OCI-LY1 (cell line): ENCODE measurements around the gene MCCC1.

Experiments
- H2AFZ ChIP-seq: fragments of 200-600 bp; sonication (generic), shearing (Covaris generic); 2 replicates; pipeline ENCODE4 v1.6.0; 2014; ENCODE audit warnings: antibody characterized with exemption, mild to moderate bottlenecking, low read length
- H3F3A ChIP-seq: fragments of 200-600 bp; sonication (generic), shearing (Covaris generic); 2 replicates; pipeline ENCODE4 v1.6.0; 2014; ENCODE audit warnings: mild to moderate bottlenecking, antibody characterized with exemption, low read length, moderate library complexity; ENCODE audit not compliant: insufficient read depth
- H3K27ac ChIP-seq: fragments of 200-600 bp; sonication (generic); 2 replicates; pipeline ENCODE4 v1.5.1; 2014; ENCODE audit warnings: low read length, mixed run types, mild to moderate bottlenecking, low read depth; ENCODE audit not compliant: poor library complexity, severe bottlenecking
- H3K27me3 ChIP-seq: fragments of 200-600 bp; sonication (generic); 2 replicates; pipeline ENCODE4 v1.6.0; 2014; ENCODE audit warnings: antibody characterized with exemption, mild to moderate bottlenecking, low read length, moderate library complexity; ENCODE audit not compliant: insufficient read depth
- H3K36me3 ChIP-seq: fragments of 200-600 bp; sonication (generic); 2 replicates; pipeline ENCODE4 v1.6.1; 2014; ENCODE audit warnings: mild to moderate bottlenecking, antibody characterized with exemption, low read length, moderate library complexity, mixed read lengths; ENCODE audit not compliant: insufficient read depth
- H3K4me1 ChIP-seq: fragments of 200-600 bp; sonication (generic); 2 replicates; pipeline ENCODE4 v1.5.1; 2014; ENCODE audit warnings: mild to moderate bottlenecking, low read length, moderate library complexity; ENCODE audit not compliant: insufficient read depth, severe bottlenecking
- H3K4me2 ChIP-seq: fragments of 200-600 bp; sonication (generic), shearing (Covaris generic); 2 replicates; pipeline ENCODE4 v1.6.1; 2014; ENCODE audit warnings: low read length
- H3K4me3 ChIP-seq: fragments of 200-600 bp; sonication (generic); 2 replicates; pipeline ENCODE4 v1.5.1; 2014; ENCODE audit warnings: low read length, low read depth, mild to moderate bottlenecking, mixed read lengths; ENCODE audit not compliant: poor library complexity, severe bottlenecking
- H3K79me2 ChIP-seq: fragments of 200-600 bp; shearing (Covaris generic); 2 replicates; pipeline ENCODE4 v1.6.1; 2016; ENCODE audit warnings: mixed run types, low read length, mixed read lengths; ENCODE audit not compliant: insufficient read depth
- H3K9ac ChIP-seq: fragments of 200-600 bp; sonication (generic), shearing (Covaris generic); 2 replicates; pipeline ENCODE4 v1.6.1; 2014; ENCODE audit warnings: mild to moderate bottlenecking, low read length, mixed read lengths
- H3K9me2 ChIP-seq: fragments of 200-600 bp; sonication (generic), shearing (Covaris generic); 2 replicates; pipeline ENCODE4 v1.6.1; 2014; ENCODE audit warnings: low read depth, mild to moderate bottlenecking, low read length, mixed read lengths
- H3K9me3 ChIP-seq: fragments of 200-600 bp; shearing (Covaris generic); 2 replicates; pipeline ENCODE4 v1.6.1; 2014; ENCODE audit warnings: low read length, mixed read lengths
- H4K20me1 ChIP-seq: fragments of 200-600 bp; sonication (generic), shearing (Covaris generic); 2 replicates; pipeline ENCODE4 v1.6.0; 2016; ENCODE audit warnings: mild to moderate bottlenecking, low read length; ENCODE audit not compliant: insufficient read depth
- EZH2 ChIP-seq: fragments of 200-600 bp; sonication (generic), shearing (Covaris generic); IDR thresholded peaks from 2 replicates; pipeline ENCODE4 v1.8.0; 2017; ENCODE audit warnings: borderline replicate concordance, mixed run types, mild to moderate bottlenecking, antibody characterized with exemption, low read length, moderate library complexity, mixed read lengths
- TF ChIP-seq, protein P1 (sequence below): fragments of 200-600 bp; sonication (generic), shearing (Covaris generic); IDR thresholded peaks from 2 replicates; pipeline ENCODE4 v1.5.1; 2017; ENCODE audit warnings: mild to moderate bottlenecking, antibody characterized with exemption, low read length, moderate library complexity, mixed read lengths

MCCC1 gene

DNA sequence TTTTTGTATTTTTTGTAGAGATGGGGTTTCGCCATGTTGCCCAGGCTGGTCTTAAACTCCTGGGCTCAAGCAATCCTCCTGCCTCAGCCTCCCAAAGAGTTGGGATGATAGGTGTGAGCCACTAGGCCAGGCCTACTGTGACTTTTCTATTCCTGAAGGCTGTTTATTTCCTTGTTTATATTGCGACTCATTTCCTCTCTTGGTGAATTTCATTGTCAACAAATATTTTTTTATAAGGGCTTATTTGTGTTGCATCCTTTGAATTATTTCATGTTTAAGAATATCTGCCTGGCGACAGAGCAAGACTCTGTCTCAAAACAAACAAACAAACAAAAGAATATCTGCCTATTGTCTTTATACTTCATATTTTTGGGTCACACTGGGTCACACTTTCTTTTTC, 29.4 kb upstream of the MCCC1 start:
- H3K27me3 ChIP-seq, result no peaks in the 10 kb centered on the region
- TF ChIP-seq, protein P1, sequence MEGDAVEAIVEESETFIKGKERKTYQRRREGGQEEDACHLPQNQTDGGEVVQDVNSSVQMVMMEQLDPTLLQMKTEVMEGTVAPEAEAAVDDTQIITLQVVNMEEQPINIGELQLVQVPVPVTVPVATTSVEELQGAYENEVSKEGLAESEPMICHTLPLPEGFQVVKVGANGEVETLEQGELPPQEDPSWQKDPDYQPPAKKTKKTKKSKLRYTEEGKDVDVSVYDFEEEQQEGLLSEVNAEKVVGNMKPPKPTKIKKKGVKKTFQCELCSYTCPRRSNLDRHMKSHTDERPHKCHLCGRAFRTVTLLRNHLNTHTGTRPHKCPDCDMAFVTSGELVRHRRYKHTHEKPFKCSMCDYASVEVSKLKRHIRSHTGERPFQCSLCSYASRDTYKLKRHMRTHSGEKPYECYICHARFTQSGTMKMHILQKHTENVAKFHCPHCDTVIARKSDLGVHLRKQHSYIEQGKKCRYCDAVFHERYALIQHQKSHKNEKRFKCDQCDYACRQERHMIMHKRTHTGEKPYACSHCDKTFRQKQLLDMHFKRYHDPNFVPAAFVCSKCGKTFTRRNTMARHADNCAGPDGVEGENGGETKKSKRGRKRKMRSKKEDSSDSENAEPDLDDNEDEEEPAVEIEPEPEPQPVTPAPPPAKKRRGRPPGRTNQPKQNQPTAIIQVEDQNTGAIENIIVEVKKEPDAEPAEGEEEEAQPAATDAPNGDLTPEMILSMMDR, result no peak
- no peak overlapping the region for H3K4me3 ChIP-seq
- peaks cover 10% of the 10 kb centered on the region; the same call in 1 of the 2 replicates for H3K9me3 ChIP-seq
- no peaks in the 10 kb centered on the region for H3F3A ChIP-seq
- no peak overlapping the region for H3K9ac ChIP-seq
- no peaks in the 10 kb centered on the region for H3K4me1 ChIP-seq
- H3K36me3 ChIP-seq, result no peaks in the 10 kb centered on the region
- H3K27ac ChIP-seq, result no peak overlapping the region
- no peak overlapping the region for H3K4me2 ChIP-seq
- no peaks in the 10 kb centered on the region for H3K79me2 ChIP-seq
- no peak overlapping the region for H2AFZ ChIP-seq
- H4K20me1 ChIP-seq, result no peaks in the 10 kb centered on the region
- no peaks in the 10 kb centered on the region for H3K9me2 ChIP-seq

DNA sequence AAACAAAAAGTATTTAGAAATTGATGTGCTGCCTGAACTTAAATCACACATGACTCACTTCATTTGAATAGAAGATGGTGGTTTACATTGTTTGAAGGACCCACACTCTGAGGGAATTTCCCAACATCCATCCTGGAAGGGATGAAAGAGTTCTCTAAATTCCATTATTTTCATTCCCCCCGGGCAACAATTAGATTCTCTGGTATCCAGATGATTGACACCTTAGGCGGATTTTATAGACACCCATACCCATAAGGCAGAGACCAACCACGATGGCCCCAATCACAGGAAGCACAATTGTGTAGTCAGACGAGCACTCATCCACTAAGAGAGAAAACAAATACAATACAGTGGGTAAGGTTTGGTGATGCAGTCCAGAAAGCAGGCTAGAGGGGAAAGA, 24.6 kb upstream of the MCCC1 start:
- Histone ChIP-seq H3K9me3 (peaks cover 2% of the 10 kb centered on the region; the same call in 1 of the 2 replicates), H3K4me2 (no peak overlapping the region), H3F3A (no peaks in the 10 kb centered on the region), H3K36me3 (no peaks in the 10 kb centered on the region), H3K79me2 (no peaks in the 10 kb centered on the region), H3K27ac (no peak overlapping the region), H3K9me2 (no peaks in the 10 kb centered on the region), H3K4me3 (no peak overlapping the region), H2AFZ (no peak overlapping the region), H3K9ac (no peak overlapping the region), H4K20me1 (no peaks in the 10 kb centered on the region), H3K27me3 (no peaks in the 10 kb centered on the region), H3K4me1 (no peaks in the 10 kb centered on the region)
- TF ChIP-seq EZH2, result no peak
- TF ChIP-seq, protein P1, result no peak

DNA sequence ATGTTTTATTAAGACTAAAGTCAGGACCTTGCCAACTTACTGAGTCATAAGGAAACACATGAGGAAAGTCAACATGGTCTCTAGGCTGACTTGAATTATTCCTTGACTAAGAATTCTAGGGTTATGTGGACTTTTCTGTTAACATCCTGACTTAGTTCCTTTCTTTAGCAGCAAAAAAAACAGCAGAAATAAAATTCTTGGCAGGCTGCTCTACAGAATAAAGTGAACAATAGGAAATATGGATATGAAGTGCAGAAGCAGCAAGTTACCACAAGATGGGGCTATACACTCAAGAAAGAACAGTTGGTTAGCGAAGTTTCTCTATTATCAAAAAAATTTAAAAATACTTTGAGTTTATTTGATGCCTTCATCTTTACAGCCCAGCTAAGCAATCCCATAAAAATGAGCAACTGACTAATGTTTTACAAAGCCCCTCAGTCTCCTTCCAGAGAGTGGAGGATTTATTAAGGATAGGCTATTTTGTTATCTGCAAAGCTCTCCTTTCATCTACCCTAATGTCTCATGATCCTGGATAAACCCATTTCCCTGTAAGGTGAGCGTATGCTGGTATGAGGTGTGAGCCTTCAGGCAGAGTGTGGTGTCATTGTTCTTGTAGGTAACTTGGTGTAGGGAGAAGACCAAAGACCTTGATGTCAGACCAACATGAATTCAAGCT, 23.1 kb upstream of the MCCC1 start:
- H4K20me1 ChIP-seq, result no peaks in the 10 kb centered on the region
- no peak overlapping the region for H2AFZ ChIP-seq
- H3K79me2 ChIP-seq, result no peaks in the 10 kb centered on the region
- H3K4me3 ChIP-seq, result no peak overlapping the region
- no peak overlapping the region for H3K9ac ChIP-seq
- peaks cover 3% of the 10 kb centered on the region; the same call in 1 of the 2 replicates for H3K27me3 ChIP-seq
- TF ChIP-seq, protein P1, result peak; percentile 99
- no peak for TF ChIP-seq EZH2
- H3K9me3 ChIP-seq, result no peaks in the 10 kb centered on the region
- no peaks in the 10 kb centered on the region for H3K9me2 ChIP-seq
- no peaks in the 10 kb centered on the region for H3K4me1 ChIP-seq
- H3K36me3 ChIP-seq, result no peaks in the 10 kb centered on the region
- H3K27ac ChIP-seq, result no peak overlapping the region
- no peak overlapping the region for H3K4me2 ChIP-seq
- H3F3A ChIP-seq, result no peaks in the 10 kb centered on the region
